ENCODE data around the gene PSMB8.

DNA sequence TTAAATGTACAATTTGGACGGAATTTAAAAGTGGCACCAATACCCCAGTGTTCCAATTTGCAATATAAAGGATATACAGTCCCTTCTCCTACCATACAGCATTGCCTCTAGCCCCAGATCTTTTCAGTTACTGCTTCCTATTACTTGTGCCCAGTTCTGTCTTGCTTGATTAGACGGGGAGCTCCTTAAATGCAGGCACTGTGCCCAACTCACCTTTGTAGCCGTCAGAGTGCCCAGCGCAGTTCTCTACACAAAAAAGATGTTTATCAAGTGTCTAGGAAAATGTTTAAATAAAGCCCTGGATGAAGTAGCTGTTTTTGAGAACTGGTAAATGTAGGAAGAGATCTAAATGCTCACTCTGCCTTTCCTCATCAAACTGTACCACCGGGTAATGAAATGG is 12.9 kb downstream of the PSMB8 start:
- TF ChIP-seq, protein P1, sequence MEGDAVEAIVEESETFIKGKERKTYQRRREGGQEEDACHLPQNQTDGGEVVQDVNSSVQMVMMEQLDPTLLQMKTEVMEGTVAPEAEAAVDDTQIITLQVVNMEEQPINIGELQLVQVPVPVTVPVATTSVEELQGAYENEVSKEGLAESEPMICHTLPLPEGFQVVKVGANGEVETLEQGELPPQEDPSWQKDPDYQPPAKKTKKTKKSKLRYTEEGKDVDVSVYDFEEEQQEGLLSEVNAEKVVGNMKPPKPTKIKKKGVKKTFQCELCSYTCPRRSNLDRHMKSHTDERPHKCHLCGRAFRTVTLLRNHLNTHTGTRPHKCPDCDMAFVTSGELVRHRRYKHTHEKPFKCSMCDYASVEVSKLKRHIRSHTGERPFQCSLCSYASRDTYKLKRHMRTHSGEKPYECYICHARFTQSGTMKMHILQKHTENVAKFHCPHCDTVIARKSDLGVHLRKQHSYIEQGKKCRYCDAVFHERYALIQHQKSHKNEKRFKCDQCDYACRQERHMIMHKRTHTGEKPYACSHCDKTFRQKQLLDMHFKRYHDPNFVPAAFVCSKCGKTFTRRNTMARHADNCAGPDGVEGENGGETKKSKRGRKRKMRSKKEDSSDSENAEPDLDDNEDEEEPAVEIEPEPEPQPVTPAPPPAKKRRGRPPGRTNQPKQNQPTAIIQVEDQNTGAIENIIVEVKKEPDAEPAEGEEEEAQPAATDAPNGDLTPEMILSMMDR (IDR thresholded peaks at IDR 0.05; ENCODE audit: low read depth, low read length): no peak
- TF ChIP-seq EZH2phosphoT487 (IDR thresholded peaks at IDR 0.05; ENCODE audit: low read depth): no peak

Measured in OCI-LY3 (cell line).